ENCODE data around the gene TRIP11. TPM values are rescaled to one million over a fixed set of nuclear protein-coding genes. Genes with fewer than 3 reads are reported as not detected.
"Not testable (repeated sequence)": the region's sequence is repeated elsewhere in the genome, so short reads cannot be mapped to it uniquely, and the experiment has no call there.

The TRIP11 gene
- polyA plus RNA-seq (ENCODE audit: low read depth in 6 of 6): 10 to 100 TPM; 32.2 to 86.1 (median 51.7) TPM

DNA sequence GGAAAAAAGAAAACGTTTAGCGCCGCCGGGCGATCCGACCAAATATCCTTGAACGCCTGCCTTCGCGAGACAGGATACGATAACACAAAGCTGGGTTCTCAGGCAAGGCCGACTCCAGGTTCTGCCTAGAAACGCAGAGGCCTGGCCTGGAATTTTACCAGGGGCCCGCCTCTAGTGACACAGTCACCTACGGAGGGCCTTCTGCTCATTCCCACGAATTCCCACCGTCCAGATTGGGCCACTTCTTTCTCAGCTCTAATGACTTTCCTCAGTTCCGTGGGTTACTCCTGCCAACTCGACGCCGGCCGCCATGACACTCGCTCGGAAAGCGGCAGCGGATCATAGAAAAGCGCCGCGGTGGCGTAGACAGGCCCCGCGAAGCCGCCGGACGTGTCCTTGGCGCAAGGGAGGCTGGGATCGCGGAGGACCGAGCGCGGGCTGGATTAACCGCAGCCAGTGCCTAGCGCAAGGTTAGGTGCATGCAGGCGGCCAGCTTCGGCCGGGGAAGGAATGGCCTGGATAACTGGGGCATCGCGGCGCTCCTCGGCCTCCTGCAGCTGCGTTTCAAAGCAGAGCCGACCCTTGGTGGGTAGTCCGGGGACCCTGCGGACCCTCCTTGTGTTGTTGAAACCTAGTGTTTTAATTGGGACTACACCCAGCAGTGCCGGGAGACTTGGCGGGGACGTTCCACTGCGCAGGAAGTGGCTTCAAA lies at the start of gene TRIP11:
TSS of gene TRIP11 (minus strand) at position 341 of the 712 bp plus-strand sequence. CDS start 374 bp downstream, outside the sequence.
- Mint-ChIP-seq H3K27ac (peak within 1 kb of the TSS; percentile 95 to 100 (median 98)), H3K4me1 (peaks cover 22 to 60% (median 43%) of the 10 kb centered on the region in 3 donors), H3K27me3 (no peaks in the 10 kb centered on the region), H3K36me3 (peaks cover 5 to 6% of the 10 kb centered on the region in 2 donors), H3K4me3 (peak within 1 kb of the TSS; percentile 91 to 99 (median 98)), H3K9me3 (no peaks in the 10 kb centered on the region)
- ATAC-seq (ENCODE audit: low read depth in 2 of 2): peak; percentile 94 to 95
- peak; percentile 91 for DNase-seq

DNA sequence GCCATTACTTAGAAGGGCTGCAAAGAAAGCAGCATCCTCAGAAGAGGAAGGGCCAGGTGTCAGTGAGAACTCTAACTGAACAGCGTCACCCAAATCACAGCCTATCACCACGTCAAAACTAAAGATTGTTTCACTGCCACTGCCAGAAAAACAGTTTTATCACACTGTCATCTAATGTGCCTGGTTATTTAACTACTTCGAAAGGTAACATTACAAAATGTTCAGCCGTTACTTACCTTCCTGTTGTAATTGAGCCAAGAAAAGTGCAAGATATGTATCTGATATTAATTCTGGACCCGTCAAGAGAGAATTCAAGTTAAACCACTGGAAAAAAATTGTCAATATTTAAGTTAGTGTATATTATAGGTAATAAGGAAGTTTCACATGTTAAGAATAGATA lies 48.6 kb upstream of the TRIP11 start:
- Mint-ChIP-seq H3K4me3 (no peak overlapping the region), H3K9me3 (peaks cover 0 to 1% (median 0%) of the 10 kb centered on the region in 7 donors), H3K4me1 (no peaks in the 10 kb centered on the region), H3K36me3 (peaks cover 15 to 27% of the 10 kb centered on the region in 2 donors), H3K27me3 (no peaks in the 10 kb centered on the region), H3K27ac (peak overlapping the region in 1 of 6 donors; percentile 39)
- ATAC-seq (ENCODE audit: low read depth in 2 of 2) (no peak), DNase-seq (no peak)

DNA sequence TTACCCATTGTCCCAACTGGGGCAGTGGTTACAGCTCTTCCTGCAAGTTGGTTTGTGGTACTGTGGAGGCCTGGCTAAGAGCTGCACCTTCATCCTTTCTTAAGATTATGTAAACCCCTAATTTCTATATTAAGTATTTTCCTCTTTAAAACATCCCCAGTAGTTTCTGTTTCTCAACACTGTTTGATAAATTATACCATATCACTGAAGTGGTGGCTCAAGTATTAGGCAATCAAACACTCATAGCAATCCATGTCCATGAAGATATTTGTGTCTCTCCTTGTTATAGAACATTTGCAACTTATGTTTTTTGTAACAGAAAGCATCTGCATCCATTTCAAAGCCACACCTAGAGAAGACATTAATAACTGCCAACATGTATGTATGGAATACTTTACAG lies 34.7 kb upstream of the TRIP11 start:
- ATAC-seq (ENCODE audit: low read depth in 2 of 2) (no peak), DNase-seq (no peak)
- Mint-ChIP-seq H3K27ac (peak overlapping the region in 2 of 6 donors; percentile 30 to 33), H3K9me3 (no peaks in the 10 kb centered on the region), H3K4me1 (peaks cover 0 to 4% (median 0%) of the 10 kb centered on the region in 3 donors), H3K27me3 (no peaks in the 10 kb centered on the region), H3K36me3 (peaks cover 15 to 16% of the 10 kb centered on the region in 2 donors), H3K4me3 (no peak overlapping the region)

DNA sequence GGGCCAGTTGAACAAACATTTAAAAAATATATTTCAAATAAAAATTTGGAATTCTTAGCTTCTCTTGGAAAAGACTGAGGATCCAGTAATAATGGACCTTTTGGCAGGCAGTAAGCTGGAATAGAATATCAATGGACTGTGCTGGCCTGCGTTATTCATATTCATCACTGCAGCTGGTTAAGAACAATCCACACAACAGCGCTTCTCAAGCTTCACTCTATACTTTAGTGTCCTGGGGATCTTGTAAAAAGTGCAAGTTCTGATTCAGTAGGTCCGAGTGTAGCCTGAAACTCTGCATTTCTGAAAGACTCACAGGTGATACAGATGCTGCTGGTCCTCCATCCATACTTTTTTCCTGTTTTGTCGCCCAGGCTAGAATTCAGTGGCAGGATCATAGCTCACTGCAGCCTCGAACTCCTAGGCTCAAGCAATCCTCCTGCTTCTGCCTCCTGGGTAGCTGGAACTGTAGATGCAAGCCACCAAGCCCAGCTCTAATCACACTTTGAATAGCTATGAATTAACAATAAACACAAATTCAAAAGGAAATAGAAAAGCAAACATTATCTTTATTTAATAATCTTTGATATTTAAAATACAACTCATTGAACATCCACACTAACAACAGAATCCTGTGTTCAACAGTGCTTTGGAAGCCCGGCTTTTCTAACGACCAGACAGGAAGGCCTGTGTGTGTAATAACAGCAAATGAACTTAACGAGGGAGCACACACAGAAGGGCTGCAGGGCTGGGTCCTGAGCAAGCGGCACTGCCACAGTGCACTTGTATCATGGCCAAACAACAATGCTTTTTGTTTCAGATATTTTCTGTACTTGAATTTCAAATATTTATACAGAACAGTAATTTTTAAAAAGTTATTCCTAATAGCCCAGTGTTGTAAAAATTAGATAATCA lies 18.4 kb upstream of the TRIP11 start:
- Mint-ChIP-seq H3K9me3 (no peaks in the 10 kb centered on the region), H3K4me3 (no peak overlapping the region), H3K27ac (peak overlapping the region in 1 of 6 donors; percentile 71), H3K4me1 (no peaks in the 10 kb centered on the region), H3K27me3 (no peaks in the 10 kb centered on the region), H3K36me3 (no peaks in the 10 kb centered on the region)
- ATAC-seq (ENCODE audit: low read depth in 2 of 2) (no peak), DNase-seq (no peak)

DNA sequence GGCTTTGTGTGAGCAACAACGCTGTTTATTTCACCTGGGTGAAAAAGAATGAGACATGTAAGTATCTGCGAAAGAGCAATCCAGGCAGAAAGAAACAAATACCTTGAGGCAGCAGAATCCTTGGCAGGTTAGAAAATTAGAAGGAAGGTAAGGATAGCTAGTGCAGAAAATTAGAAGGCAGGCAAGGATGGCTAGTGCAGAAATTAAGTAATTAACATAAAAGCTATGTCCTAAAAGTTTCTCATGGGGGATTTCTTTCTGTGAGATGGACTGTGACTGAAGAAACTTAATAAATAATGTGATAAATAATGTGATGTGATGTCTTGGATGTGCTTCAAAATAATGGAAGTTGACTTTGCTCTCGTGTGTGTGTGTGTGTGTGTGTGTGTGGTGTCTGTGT lies 9.9 kb upstream of the TRIP11 start:
- Mint-ChIP-seq H3K36me3 (peaks cover 21 to 23% of the 10 kb centered on the region in 2 donors), H3K27me3 (no peaks in the 10 kb centered on the region), H3K9me3 (peaks cover 4 to 13% (median 12%) of the 10 kb centered on the region in 7 donors), H3K27ac (peak overlapping the region in 1 of 6 donors; percentile 5), H3K4me1 (no peaks in the 10 kb centered on the region), H3K4me3 (no peak overlapping the region)
- no peak for ATAC-seq (ENCODE audit: low read depth in 2 of 2)
- no peak for DNase-seq

DNA sequence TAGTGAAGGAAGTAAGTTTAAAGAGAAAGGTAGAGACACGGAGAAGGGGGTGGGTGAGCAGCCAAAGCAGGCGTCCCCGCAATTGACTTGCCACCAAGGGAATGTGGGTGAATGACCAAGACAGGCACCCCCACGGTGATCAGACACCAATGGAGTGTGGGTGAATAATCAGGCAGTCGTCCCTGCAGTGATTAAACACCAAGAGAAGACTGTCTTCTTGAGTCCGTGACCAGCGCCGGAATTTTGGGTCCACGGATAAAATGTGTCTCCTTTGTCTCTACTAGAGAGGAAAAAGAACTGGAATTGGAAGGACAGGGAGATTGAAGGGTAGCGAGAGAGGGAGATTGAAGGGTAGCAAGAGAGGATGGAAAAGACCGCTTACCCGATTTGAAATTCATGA lies 9.4 kb upstream of the TRIP11 start:
- H3K4me3 Mint-ChIP-seq: peak overlapping the region in 1 of 8 donors; percentile 32
- H3K27ac Mint-ChIP-seq: peak overlapping the region in 2 of 6 donors; percentile 5 to 19
- not testable (repeated sequence) for H3K27me3 Mint-ChIP-seq; ATAC-seq (ENCODE audit: low read depth in 2 of 2); DNase-seq; H3K4me1 Mint-ChIP-seq
- peaks cover 4 to 13% (median 12%) of the 10 kb centered on the region in 7 donors for H3K9me3 Mint-ChIP-seq
- peaks cover 21 to 23% of the 10 kb centered on the region in 2 donors for H3K36me3 Mint-ChIP-seq

DNA sequence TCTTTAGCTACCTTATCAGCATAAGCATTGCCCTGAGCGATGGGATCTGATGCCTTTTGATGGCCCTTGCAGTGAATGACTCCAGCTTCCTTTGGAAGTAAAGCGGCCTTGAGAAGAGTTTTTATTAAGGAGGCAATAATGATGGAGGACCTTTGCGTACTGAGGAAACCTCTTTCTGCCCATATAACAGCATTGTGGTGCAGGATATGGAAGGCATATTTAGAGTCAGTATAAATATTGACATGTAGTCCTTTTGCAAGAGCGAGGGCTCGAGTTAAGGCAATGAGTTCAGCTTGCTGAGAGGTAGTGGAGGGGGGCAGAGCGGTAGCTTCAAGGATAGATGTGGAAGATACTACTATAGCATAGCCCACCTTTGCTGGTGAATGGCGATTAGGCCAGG lies 6.0 kb upstream of the TRIP11 start:
- ATAC-seq (ENCODE audit: low read depth in 2 of 2); H3K4me1 Mint-ChIP-seq; H3K27me3 Mint-ChIP-seq; H3K4me3 Mint-ChIP-seq; H3K27ac Mint-ChIP-seq; DNase-seq: not testable (repeated sequence)
- peaks cover 21 to 23% of the 10 kb centered on the region in 2 donors for H3K36me3 Mint-ChIP-seq
- peaks cover 4 to 13% (median 12%) of the 10 kb centered on the region in 7 donors for H3K9me3 Mint-ChIP-seq

DNA sequence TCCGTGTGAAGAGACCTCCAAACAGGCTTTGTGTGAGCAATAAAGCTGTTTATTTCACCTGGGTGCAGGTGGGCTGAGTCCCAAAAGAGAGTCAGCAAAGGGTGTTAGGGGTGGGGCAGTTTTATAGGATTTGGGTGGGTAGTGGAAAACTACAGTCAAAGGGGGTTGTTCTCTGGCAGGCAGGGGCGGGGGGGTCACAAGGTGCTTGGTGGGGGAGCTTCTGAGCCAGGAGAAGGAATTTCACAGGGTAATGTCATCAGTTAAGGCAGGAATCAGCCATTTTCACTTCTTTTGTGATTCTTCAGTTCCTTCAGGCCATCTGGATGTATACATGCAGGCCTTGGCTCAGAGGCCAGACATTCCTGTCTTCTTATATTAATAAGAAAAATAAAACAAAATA lies 1.9 kb upstream of the TRIP11 start:
- H3K4me3 Mint-ChIP-seq: peak overlapping the region in 1 of 8 donors; percentile 70
- not testable (repeated sequence) for ATAC-seq (ENCODE audit: low read depth in 2 of 2); DNase-seq; H3K9me3 Mint-ChIP-seq; H3K27me3 Mint-ChIP-seq; H3K36me3 Mint-ChIP-seq
- H3K27ac Mint-ChIP-seq: peak overlapping the region in 2 of 6 donors; percentile 11 to 80
- H3K4me1 Mint-ChIP-seq: peaks cover 22 to 44% (median 38%) of the 10 kb centered on the region in 3 donors

DNA sequence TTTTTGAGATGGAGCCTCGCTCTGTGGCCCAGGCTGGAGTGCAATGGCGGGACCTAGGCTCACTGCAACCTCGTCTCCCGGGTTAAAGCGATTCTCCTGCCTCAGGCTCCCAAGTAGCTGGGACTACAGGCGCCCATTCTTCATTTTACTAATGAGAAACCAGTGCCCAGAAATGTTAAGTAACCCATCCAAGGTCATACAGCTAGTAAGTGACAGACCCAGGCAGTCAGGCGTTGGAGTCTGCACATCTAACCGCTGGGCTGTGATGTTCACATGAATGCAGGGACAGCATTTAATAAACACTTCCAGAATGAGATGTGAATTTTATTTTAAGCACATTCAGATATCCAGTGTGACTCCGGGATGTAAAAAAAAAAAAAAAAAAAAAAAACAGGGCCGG lies 1.3 kb upstream of the TRIP11 start:
- DNase-seq (no peak), ATAC-seq (ENCODE audit: low read depth in 2 of 2) (no peak)
- Mint-ChIP-seq H3K27ac (no peak overlapping the region), H3K9me3 (no peaks in the 10 kb centered on the region), H3K36me3 (peaks cover 5 to 6% of the 10 kb centered on the region in 2 donors), H3K27me3 (no peaks in the 10 kb centered on the region), H3K4me1 (peaks cover 22 to 49% (median 43%) of the 10 kb centered on the region in 3 donors), H3K4me3 (peak overlapping the region in 5 of 8 donors; percentile 91 to 98 (median 97))

DNA sequence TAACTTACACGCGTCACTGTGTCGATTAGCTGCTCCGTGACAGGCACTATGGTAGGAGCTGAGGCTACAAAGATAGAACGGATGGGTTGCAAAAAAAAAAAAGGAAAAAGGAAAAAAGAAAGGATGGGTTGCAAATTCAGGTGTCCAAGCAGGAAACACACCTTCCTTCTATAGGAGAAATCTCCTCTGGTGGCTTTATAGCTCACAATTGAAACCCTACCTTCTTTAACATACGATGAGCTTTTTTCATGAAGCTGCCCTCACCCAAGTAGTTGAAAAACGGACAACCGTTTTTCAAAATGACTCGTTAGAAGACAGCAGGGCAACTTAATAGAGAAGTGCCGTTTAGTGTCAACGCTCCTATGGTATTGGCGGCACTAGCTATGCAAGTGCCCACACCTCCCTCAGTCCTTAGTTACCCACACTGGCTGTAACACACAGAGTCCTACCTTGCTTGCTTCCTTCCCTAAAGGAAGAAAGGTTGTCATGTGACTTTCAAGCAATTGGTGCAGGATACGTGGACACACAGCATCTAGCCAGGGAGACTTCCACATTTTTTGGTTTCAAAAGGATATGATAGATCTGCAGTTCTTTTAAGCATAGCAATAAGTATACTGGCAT lies 682 bp upstream of the TRIP11 start:
- ATAC-seq (ENCODE audit: low read depth in 2 of 2) (no peak), DNase-seq (no peak)
- Mint-ChIP-seq H3K4me1 (peaks cover 22 to 56% (median 43%) of the 10 kb centered on the region in 3 donors), H3K27me3 (no peaks in the 10 kb centered on the region), H3K36me3 (peaks cover 5 to 6% of the 10 kb centered on the region in 2 donors), H3K4me3 (peak overlapping the region; percentile 91 to 99 (median 98)), H3K27ac (peak overlapping the region; percentile 95 to 100 (median 98)), H3K9me3 (no peaks in the 10 kb centered on the region)

DNA sequence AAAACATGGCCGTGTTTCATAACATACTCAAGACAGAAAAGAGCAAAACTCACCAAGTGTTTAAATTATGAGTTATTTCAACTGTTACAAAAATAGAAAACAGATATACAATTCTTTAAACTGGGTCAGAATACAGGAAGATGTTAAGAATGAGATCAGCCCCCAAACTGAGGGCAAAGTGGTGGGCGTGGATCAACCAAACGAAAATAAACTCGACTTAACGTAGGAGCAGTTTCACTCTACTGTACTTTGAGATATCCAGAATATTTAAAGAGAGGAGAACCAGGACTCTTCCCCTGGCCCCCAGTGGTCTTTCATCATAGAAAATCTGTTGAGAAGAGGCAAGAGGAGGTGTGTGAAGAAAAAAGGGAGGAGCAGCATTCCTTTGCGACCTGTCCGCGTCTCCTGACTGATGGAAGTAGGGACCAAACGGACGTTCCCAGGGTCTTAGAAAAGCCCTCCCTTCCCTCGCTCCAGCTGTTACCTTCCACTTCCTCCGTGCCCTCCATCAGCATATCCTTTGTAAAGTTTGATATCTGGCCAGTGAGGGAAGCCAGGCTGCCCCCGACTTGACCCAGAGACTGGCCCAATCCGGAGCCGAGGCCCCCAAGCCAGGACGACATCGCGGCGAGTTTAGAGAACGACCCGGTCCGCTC lies 668 bp downstream of the TRIP11 start:
- ATAC-seq (ENCODE audit: low read depth in 2 of 2) (no peak), DNase-seq (peak; percentile 6)
- Mint-ChIP-seq H3K27ac (peak overlapping the region; percentile 95 to 100 (median 98)), H3K4me3 (peak overlapping the region; percentile 91 to 99 (median 98)), H3K27me3 (no peaks in the 10 kb centered on the region), H3K9me3 (no peaks in the 10 kb centered on the region), H3K4me1 (peaks cover 22 to 63% (median 43%) of the 10 kb centered on the region in 3 donors), H3K36me3 (peaks cover 5 to 6% of the 10 kb centered on the region in 2 donors)

DNA sequence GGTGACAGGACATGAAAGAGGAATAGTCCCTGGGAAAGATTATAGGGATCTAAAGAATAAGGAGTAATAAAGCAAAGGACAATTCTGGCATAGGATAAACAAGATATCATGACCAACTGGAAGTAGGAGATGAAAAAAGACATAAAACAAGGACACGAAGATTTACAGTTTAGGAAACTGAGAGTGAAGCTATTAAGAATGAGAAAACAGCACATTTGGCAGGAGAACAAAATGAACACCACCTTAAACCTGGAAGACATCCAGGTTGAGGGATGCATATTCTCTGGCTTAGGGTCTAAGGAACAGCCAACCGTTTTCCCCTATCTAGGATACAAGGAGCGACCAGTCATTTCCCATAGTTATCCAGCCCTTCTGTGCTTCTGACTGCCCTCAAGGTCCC lies 1.9 kb downstream of the TRIP11 start:
- H3K4me3 Mint-ChIP-seq: peak overlapping the region; percentile 6 to 99 (median 78)
- H3K9me3 Mint-ChIP-seq: no peaks in the 10 kb centered on the region
- peak overlapping the region in 5 of 6 donors; percentile 3 to 96 (median 48) for H3K27ac Mint-ChIP-seq
- no peak for DNase-seq
- no peaks in the 10 kb centered on the region for H3K27me3 Mint-ChIP-seq
- H3K36me3 Mint-ChIP-seq: peaks cover 5 to 6% of the 10 kb centered on the region in 2 donors
- H3K4me1 Mint-ChIP-seq: peaks cover 22 to 71% (median 53%) of the 10 kb centered on the region in 3 donors
- ATAC-seq (ENCODE audit: low read depth in 2 of 2): no peak

Measured in naive B cell (primary cell).